Measurements from ENCODE around the gene ARL4A.

- no peak for TF ChIP-seq TAF1 (IDR thresholded peaks at IDR 0.05; ENCODE audit: low read depth, low read length)
- TF ChIP-seq POLR2AphosphoS5 (IDR thresholded peaks at IDR 0.05; ENCODE audit: low read depth, low read length), result no peak
- no peak for TF ChIP-seq POLR2A (IDR thresholded peaks at IDR 0.05; ENCODE audit: low read depth, low read length)
- TF ChIP-seq SPI1 (IDR thresholded peaks at IDR 0.05; ENCODE audit: low read depth, low read length), result no peak
- no peak for TF ChIP-seq POU2F2 (IDR thresholded peaks at IDR 0.05; ENCODE audit: low read depth, low read length)
- no peak for TF ChIP-seq PAX5 (IDR thresholded peaks at IDR 0.05; ENCODE audit: insufficient read depth, low read length, severe bottlenecking)
Observed at GRCh38 chr7:12708314-12708713, 20.9 kb downstream of the ARL4A start.

Measured in GM12891 (cell line).